Ectodermal cell (in vitro differentiated cells): ENCODE data around the gene RANBP10. TPM values are rescaled to one million over a fixed set of nuclear protein-coding genes. Genes with fewer than 3 reads are reported as not detected.
A peak's percentile ranks its signal among the peaks of the same experiment; 100 is the strongest.

ENCODE experiments used
- H3K27ac ChIP-seq: 2 replicates; pipeline ENCODE4 v1.7.0; 2013; ENCODE audit warnings: mild to moderate bottlenecking, low read depth, low read length; ENCODE audit not compliant: insufficient read depth, poor library complexity, severe bottlenecking
- H3K27me3 ChIP-seq: 2 replicates; pipeline ENCODE4 v1.7.0; 2013; ENCODE audit warnings: mild to moderate bottlenecking, low read length; ENCODE audit not compliant: insufficient read depth, control insufficient read depth, poor library complexity, severe bottlenecking
- H3K36me3 ChIP-seq: one replicate; pipeline ENCODE4 v1.7.0; 2013; ENCODE audit warnings: low read length; ENCODE audit not compliant: control insufficient read depth, insufficient read depth
- H3K4me1 ChIP-seq: one replicate; pipeline ENCODE4 v1.7.0; 2013; ENCODE audit warnings: low read length; ENCODE audit not compliant: control insufficient read depth, insufficient read depth
- H3K4me3 ChIP-seq: 2 replicates; pipeline ENCODE4 v1.7.0; 2013; ENCODE audit warnings: low read depth, low read length, control low read depth; ENCODE audit not compliant: insufficient read depth
- H3K9me3 ChIP-seq: 2 replicates; pipeline ENCODE4 v1.7.0; 2013; ENCODE audit warnings: mild to moderate bottlenecking, low read length, moderate library complexity; ENCODE audit not compliant: control insufficient read depth
- WGBS, 2 experiments: methylation state at CpG; one replicate each; pipeline ENCODE4 v1.1.7; 2013; ENCODE audit warnings: missing lambda C conversion rate in 2 of 2; 5-methylcytosine and 5-hydroxymethylcytosine counted together
- polyA plus RNA-seq, 4 experiments: library from polyadenylated mRNA; stranded (reverse); fragments of 50-300 nt; gene quantifications; one replicate each; pipeline ENCODE4 v1.2.3, GENCODE V29; 2013

Gene RANBP10
- polyA plus RNA-seq (2013, experiment 1 of 4) = 23.8 TPM
- 21.7 TPM for polyA plus RNA-seq (2013, experiment 2 of 4)
- 15.7 TPM for polyA plus RNA-seq (2013, experiment 3 of 4)
- polyA plus RNA-seq (2013, experiment 4 of 4) = 19.6 TPM

GRCh38 chr16:67806428-67807147, at the start of gene RANBP10, which contains the start of gene TSNAXIP1:
Gene RANBP10 (minus strand): TSS chr16:67806560. CDS start chr16:67806536, 24 bp downstream.
Gene TSNAXIP1 (plus strand): TSS chr16:67806889. CDS start chr16:67807150, 261 bp downstream.
- H3K27me3 ChIP-seq = no peaks in the 10 kb centered on the region
- H3K9me3 ChIP-seq = no peaks in the 10 kb centered on the region
- peaks cover 8% of the 10 kb centered on the region for H3K4me1 ChIP-seq
- no peaks in the 10 kb centered on the region for H3K36me3 ChIP-seq
- peak within 1 kb of the TSS; percentile 100 for H3K4me3 ChIP-seq
- H3K27ac ChIP-seq = peak within 1 kb of the TSS; percentile 86
- 0% methylated on average over 54 of the region's 54 CpGs for WGBS, 2 experiments

- Histone ChIP-seq H3K9me3 (no peaks in the 10 kb centered on the region), H3K27ac (no peak overlapping the region), H3K4me3 (no peak overlapping the region), H3K27me3 (no peaks in the 10 kb centered on the region), H3K36me3 (no peaks in the 10 kb centered on the region), H3K4me1 (no peaks in the 10 kb centered on the region)
- WGBS, 2 experiments = 92 to 95% methylated on average over 10 of the region's 10 CpGs
Observed at GRCh38 chr16:67855789-67856188, 49.4 kb upstream of the RANBP10 start.

GRCh38 chr16:67853670-67854069, 47.3 kb upstream of the RANBP10 start:
- H3K4me1 ChIP-seq = no peaks in the 10 kb centered on the region
- no peaks in the 10 kb centered on the region for H3K27me3 ChIP-seq
- H3K4me3 ChIP-seq = no peak overlapping the region
- no peaks in the 10 kb centered on the region for H3K36me3 ChIP-seq
- H3K9me3 ChIP-seq = no peaks in the 10 kb centered on the region
- WGBS, 2 experiments = 87 to 94% methylated on average over 3 of the region's 3 CpGs
- no peak overlapping the region for H3K27ac ChIP-seq

- H3K27me3 ChIP-seq = no peaks in the 10 kb centered on the region
- H3K4me1 ChIP-seq = peaks cover 28% of the 10 kb centered on the region
- H3K4me3 ChIP-seq = peak overlapping the region; percentile 100
- no peaks in the 10 kb centered on the region for H3K36me3 ChIP-seq
- H3K27ac ChIP-seq = no peak overlapping the region
- WGBS, 2 experiments = 93 to 95% methylated on average over 11 of the region's 11 CpGs
- H3K9me3 ChIP-seq = no peaks in the 10 kb centered on the region
Observed at GRCh38 chr16:67848118-67848517, 41.8 kb upstream of the RANBP10 start.

GRCh38 chr16:67847064-67847861, 40.9 kb upstream of the RANBP10 start, which contains the start of gene CENPT:
Gene CENPT (minus strand): TSS chr16:67847693. CDS start chr16:67833859, 13,834 bp downstream.
- WGBS, 2 experiments = 0 to 1% methylated on average over 60 to 61 of the region's 62 CpGs
- no peaks in the 10 kb centered on the region for H3K27me3 ChIP-seq
- peak within 1 kb of the TSS; percentile 65 for H3K27ac ChIP-seq
- peaks cover 29% of the 10 kb centered on the region for H3K4me1 ChIP-seq
- peak within 1 kb of the TSS; percentile 100 for H3K4me3 ChIP-seq
- no peaks in the 10 kb centered on the region for H3K9me3 ChIP-seq
- H3K36me3 ChIP-seq = no peaks in the 10 kb centered on the region

GRCh38 chr16:67846320-67847063, 40.1 kb upstream of the RANBP10 start, which contains the start of gene NUTF2:
Gene NUTF2 (plus strand): TSS chr16:67846933. CDS start chr16:67865131, 18,198 bp downstream.
- Histone ChIP-seq H3K36me3 (no peaks in the 10 kb centered on the region), H3K4me1 (peaks cover 29% of the 10 kb centered on the region), H3K4me3 (peak within 1 kb of the TSS; percentile 100), H3K9me3 (no peaks in the 10 kb centered on the region), H3K27ac (peak within 1 kb of the TSS; percentile 65), H3K27me3 (no peaks in the 10 kb centered on the region)
- WGBS, 2 experiments = 1% methylated on average over 57 of the region's 57 CpGs

GRCh38 chr16:67846063-67846319, 39.6 kb upstream of the RANBP10 start:
- Histone ChIP-seq H3K27ac (peak overlapping the region; percentile 65), H3K9me3 (no peaks in the 10 kb centered on the region), H3K4me3 (peak overlapping the region; percentile 100), H3K4me1 (peaks cover 29% of the 10 kb centered on the region), H3K27me3 (no peaks in the 10 kb centered on the region), H3K36me3 (no peaks in the 10 kb centered on the region)
- WGBS, 2 experiments = 47 to 56% methylated on average over 2 of the region's 2 CpGs

- Histone ChIP-seq H3K4me3 (peak overlapping the region; percentile 100), H3K27ac (no peak overlapping the region), H3K9me3 (no peaks in the 10 kb centered on the region), H3K27me3 (no peaks in the 10 kb centered on the region), H3K36me3 (no peaks in the 10 kb centered on the region), H3K4me1 (peaks cover 29% of the 10 kb centered on the region)
- WGBS, 2 experiments = 83 to 87% methylated on average over 5 of the region's 5 CpGs
Observed at GRCh38 chr16:67845291-67846062, 39.1 kb upstream of the RANBP10 start.

GRCh38 chr16:67844497-67844896, 38.1 kb upstream of the RANBP10 start:
- H3K27me3 ChIP-seq = no peaks in the 10 kb centered on the region
- H3K4me1 ChIP-seq = peaks cover 29% of the 10 kb centered on the region
- H3K4me3 ChIP-seq = no peak overlapping the region
- WGBS, 2 experiments = 85% methylated on average over 4 of the region's 4 CpGs
- H3K36me3 ChIP-seq = no peaks in the 10 kb centered on the region
- H3K27ac ChIP-seq = no peak overlapping the region
- H3K9me3 ChIP-seq = no peaks in the 10 kb centered on the region
